RKO (cell line): ENCODE results near the gene BHLHE40.

Experiments
- DNase-seq: peaks from one replicate; pipeline ENCODE4 v3.0.0-alpha.2; 2016; ENCODE audit warnings: low spot score

Gene BHLHE40

DNA sequence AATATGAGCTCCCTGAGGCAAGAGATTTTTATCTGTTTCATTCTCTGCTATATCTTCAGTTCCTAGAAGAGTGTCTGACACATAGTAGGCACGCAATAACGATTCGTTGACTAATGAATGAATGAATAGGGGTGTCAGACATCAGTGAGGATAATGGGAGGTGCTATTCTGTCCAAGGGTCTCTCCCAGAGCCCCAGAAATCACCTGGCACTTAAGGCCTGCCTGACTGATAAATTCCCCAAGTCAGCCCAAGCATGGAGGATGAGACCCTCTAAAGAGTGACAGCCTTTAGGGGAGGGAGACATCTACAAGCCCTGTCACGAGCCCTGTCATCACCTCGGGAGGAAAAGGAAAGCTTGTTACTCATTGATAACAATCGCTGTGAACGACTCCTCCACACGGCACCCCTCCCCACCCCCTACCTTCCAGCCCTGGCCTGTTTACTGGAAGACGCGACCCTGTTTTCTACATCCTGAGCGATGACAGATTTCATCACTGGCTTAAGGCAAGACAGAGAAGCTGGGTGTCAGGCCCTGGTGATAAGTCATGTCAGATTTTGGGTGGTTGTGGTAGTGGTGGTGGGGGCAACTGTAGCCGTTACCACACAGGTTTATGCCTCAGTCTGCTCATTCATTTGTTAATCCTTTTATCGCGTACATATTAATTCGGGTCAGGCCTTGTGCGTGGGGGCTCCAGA, 23.1 kb downstream of the BHLHE40 start:
- DNase-seq, result no peak

DNA sequence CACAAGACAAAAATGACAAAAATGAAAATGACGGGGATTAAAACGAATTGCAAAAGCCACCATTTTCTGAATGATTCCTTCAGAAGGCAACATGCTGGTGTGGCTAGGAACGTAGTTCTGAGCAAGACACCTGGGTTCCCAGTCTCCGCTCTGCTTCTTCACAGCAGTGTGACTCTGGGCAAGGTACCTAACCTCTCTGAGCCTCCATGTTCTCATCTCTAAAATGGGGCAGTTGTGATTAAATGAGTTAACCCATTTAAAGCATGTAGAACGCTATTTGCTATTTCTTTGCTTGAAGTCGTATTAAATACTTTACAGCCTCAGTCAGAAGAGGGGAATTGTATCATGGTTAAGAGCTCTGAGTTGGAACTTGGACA, 23.6 kb downstream of the BHLHE40 start:
- no peak for DNase-seq

DNA sequence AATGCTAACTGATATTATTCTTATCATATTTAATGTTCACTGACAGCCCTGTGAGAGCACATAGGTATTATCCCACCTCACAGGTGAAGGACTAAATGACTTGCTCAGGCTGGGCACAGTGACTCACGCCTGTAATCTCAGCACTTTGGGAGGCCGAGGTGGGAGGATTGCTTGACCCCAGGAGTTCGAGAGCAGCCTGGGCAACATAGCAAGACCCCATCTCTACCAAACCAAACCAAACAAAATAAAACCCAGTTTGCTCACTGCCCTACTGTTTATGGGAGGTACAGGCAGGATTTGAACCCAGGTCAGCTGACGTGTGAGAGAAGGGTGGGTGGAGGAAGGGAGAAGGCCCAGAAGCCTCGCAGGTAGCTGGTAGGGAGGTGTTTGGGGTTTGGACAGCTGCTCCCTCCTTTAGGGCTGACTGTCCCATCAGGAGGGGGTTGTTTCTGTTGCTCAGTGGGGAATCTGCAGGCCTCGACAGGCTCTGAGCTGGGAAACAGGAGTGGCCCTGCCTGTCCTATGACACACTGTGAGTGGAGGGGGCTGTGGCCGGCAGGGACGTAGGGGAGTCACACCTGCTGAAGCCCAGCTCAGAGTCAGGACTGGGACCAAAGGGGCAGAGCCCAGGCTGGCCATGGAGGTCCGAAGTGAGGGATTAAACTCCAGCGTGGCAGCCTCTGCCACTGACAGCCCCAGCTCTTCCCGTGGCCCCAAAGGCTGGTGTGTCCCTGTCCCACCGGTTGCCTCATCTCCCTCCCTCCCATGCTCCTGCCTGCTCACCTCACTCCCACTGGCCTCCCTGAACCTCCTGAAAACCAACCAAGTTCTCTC, 25.3 kb downstream of the BHLHE40 start:
- DNase-seq, result no peak

DNA sequence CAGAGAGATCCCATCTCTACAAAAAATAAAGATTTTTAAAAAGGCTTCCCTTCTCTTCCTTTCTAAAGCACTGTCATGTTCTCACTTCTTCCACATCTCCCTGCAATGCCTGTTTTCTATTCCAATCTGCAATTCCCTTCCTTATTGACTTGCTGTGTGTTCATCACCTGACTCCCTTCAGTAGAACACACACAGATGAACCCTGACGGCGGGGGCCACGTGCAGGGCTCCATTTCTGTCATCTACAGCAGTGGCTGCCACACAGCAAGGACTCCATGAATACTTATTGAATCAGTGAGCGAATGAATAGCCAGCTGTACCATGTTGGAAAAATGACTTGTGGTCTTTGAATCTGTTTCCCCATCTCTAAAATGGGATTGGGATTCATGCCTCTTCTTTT, 26.1 kb downstream of the BHLHE40 start:
- DNase-seq, result no peak

DNA sequence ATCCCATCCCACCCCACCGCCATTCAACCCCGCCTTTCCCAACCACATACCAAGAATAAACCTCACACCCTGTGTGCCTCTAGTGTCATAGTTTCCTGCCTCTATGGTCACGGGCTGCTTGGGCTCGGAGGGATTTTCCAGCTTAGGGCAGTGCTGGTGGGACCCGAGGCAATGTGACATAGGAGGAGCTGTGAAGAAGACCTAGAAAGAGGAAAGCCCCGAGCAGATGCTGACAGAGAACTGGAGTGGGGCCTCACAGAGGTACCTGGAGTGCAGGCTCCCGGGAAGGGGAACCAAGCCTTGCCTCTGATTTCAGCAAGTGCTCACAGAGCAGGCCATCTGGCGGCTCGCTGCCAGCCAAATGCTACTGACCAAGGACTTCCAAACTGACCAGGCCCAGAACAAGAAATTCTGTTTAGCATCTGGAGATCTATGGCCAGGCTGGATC, 27.5 kb downstream of the BHLHE40 start:
- no peak for DNase-seq

DNA sequence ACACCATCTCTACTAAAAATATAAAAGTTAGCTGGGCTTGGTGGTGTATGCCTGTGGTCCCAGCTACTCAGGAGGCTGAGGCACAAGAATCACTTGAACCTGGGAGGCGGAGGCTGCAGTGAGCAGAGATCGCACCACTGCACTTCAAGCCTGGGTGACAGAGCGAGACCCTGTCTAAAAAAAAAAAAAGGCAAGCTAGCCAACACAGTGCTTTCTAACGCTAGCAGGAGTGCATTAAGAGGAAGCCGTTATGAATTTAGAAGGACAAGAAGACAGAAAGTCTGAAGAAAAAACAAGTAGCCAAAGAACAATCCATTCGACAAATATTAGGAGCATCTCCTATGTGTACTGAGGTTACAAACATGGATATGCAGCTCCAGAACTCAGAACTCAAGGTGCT, 28.6 kb downstream of the BHLHE40 start:
- no peak for DNase-seq

DNA sequence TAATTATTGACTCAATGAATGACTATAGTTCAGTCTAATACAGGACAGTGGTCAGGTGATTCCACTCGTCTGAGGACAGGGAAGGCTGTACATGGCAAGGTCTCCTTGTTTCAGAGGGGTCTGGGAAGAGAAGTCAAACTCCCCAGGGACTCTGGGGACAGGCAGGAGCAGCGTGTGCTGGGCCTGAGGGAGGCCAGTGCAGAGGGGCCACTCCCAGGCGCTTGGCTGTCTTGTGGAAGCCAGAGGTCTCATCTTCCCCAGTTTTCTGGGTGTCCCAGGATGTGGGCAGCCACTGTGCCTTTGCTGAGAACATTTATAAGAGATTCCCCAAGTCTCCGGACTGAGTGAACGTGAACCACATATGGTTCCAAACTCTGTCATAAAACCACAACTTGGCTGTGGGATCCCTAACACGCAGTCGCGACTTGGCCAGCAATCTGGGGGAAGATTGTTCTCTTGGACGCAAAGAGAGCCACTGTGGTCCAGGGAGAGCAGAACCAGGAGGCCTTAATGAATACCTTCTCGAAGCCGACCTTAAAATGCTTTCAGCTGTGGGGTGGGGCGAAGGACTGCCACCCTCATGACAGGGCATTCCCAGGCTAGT, 30.4 kb downstream of the BHLHE40 start:
- no peak for DNase-seq

DNA sequence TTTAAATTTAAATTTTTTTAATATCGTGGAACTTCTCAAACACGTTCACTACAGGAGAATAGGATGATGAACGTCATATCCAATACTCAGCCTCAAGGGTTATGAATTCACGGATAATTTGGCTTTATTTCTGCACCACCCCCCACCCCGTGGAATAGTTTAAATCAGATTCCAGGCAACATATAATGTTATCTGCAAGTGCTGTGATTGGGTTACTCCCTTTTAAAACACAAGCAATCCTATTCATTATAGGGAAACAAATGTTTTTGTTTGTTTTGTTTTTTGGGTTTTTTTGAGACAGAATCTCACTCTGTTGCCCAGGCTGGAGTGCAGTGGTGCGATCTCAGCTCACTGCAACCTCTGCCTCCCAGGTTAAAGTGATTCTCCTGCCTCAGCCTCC, 30.9 kb downstream of the BHLHE40 start:
- no peak for DNase-seq

DNA sequence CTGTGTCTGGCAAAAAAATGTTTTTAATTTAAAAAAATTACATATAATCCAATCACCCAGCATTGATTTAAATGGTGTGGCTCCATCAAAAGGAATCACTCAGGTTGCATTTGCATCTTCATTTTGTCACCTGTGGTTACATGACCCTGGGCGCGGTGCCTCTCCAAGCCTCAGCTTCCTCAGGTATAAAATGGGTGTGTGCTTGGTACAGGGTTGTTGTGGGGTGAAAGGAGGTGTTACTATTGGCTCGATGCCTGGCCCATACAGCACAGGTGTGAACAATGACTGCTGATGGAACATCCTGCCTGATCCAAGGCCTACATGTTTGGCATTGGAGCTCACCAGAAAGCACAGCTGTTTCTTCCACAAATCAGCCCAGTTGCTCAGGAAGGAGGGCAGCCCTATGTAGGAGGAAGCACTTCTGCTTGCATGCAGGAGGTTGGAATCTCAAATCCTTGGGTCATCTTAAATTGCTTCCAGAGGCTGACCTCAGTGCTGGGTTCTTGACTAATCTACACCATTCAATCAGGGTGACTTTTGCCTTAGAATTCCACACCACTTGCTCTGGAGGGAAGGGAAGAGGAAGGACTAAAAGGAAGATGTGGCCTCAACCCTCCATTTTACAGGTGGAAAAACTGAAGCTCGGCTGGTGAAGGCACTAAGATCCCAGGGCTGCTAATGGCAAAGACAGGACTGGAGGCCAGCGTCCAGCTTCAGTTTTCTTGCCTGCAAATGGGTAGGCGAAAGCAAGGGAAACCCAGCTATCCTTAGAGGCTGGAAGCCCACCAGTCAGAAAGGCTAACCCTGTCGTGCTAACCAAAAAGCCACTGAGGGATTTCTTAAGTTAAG, 31.7 kb downstream of the BHLHE40 start:
- no peak for DNase-seq

DNA sequence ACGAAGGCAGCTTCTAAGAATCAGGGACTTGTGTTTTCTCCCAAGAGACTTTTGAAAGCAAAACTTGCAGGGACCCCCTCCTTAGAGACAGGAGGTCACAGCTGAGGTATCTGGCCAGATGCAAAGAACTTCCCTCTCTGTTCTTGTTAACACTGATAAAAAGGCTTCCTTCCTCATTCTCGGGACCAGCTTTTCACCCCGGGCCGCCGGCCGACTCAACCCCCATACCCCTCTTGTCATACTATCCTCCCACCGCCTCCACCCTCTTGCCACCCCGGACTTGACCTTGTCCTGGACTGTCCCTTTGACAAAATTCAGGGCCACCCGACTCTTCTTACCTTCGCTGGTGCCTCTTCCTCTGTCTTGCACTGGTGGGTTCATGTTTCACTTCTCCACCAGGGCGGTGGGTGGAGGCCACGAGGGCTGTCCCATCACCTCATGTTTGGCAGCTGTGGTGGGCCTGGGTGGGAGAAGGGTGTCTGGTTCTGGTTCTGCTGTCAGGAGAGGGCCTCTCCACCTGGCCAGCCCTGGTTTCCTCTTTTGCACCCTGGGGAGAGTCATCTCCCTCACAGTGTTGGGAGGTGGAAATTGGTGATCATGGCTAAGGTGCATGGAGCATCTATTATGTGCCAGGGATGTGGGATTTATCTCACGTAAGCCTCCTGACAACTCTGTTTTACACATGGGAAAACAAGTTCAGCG, 32.5 kb downstream of the BHLHE40 start:
- DNase-seq, result no peak

DNA sequence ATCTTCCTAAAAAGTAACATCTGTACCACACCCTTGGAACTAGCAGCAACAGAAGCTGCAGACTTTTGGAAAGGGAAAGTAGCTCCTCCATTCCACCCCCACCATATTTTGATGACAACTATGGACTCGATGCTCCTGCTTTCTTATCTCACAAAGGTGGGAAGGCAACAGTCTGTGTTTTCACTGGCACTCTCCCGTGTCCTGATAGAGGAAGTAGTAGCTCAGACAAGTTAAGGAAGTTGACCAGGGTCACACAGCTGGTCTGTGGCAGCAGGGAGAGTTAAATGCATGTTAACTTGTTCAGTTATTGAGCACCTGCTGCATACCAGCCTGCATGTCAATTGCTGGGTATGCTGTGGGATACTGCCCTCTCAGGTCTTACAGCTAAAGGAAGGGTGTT, 33.1 kb downstream of the BHLHE40 start:
- DNase-seq, result no peak

DNA sequence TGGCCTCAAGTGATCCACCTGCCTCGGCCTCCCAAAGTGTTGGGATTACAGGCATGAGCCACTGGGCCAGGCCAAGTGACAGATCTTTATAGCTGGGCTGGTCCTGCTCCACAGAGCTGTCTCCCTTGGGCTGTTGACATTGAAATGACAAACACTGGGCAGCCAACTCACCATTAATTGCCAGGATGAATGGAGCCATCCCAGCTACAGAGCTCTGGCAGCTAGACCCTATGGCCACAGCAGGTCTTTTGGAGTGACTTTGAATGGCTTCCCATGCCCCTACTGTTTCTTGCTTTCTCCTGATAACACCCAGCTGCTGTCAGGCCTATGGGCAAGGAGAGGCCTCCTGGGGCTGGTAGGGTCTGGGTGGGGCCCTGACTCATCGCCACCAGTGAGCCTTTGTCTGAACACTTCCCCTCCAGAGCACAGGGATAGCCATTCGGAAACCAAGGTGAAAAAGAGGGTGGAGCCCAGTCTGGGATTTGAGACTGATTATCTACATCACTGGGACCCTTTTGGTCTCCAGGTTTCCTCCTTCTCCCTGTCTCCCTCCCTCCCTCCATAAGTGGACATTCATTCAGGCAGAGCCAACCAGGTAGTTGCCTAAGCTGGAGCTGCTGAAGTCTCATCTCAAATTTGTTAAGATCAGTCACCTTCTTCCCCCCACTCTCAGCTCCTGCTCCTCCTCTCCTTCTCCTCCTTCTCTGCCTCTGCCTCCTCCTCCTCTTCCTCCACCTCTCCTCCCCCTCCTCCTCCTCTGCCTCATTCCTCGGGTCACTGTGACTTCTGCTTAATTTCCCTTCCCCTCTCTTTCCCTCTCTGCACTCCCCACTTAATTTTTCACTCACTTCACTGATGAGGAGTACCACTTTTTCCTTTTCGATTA, 34.0 kb downstream of the BHLHE40 start:
- no peak for DNase-seq

DNA sequence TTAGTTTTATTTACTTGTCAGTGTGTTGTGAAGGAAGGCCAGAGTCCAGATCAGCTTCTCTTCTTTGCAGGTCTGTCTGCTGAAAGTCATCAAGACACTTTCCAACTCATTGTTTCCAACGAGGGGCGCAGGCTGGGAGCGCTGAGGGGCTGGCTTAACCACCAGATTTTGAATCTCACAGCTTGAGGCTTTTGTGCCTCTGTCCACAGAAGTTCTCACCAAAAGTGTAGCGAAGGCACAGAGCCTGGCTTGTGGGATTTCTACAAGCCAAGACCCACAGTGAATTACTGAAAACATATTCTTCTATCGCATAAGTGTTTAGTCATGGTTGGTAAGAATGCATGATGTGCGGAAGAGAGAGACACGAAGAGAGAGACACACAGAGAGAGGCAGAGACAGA, 35.2 kb downstream of the BHLHE40 start:
- DNase-seq, result no peak

DNA sequence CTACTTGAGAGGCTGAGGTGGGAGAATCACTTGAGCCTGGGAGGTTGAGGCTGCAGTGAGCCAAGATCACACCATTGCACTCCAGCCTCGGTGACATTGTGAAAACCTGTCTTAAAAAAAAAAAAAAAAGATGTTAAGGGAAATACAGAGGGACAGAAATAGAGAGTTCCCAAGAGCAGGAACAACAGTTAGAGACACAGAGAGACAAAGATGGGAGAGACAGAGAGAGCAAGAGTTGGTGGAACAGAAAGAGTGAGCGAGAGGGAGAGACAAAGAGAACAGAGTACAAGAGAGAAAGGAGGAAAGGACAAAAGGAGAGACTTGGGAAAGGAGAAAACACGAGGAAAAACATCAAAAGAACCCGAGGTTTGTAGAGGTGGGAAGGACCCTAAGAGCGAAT, 35.8 kb downstream of the BHLHE40 start:
- no peak for DNase-seq

DNA sequence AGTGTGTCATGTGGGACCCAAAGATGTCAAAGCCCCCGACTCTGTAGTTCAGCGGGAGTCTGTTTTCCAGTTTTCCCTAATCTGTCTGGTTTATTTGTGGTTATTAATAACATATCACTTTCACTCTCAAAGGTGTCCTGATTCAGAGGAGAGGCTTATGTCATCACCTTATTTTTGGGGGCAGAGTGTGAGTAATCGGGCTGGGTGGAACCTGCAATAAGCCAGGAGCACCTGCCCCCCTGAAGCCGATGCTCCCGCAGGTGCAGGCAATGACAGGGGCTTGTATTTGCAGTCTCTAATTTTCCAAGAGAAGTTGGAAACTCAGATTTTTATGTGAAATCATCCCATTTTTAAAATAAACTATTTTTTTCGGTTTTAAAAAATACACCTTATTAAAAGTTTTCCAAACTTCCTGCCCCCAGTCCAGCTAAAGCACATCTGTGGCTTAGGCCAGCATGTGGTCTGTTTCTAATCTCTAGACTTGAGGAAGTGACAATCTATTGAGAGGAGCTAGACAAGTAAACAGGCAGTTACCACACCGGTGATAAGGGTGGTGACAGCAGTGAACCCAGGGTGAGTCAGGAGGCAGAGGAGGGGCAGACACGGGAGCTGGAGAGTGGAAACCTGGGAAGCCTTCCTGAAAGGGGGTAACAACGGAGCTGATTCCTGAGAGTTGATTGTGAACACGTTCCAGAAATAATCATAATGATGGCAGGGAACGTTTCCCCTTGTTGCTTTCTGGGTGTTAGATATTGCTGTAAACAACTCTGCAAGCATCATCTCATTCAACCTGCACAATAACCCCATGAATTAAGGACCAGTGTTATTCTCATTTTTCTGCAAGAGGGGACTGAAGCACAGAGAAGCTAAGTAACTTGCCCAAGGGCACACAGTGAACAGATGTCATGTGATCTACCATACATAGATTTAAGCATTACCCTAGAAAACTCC, 37.2 kb downstream of the BHLHE40 start:
- DNase-seq, result peak; percentile 87

DNA sequence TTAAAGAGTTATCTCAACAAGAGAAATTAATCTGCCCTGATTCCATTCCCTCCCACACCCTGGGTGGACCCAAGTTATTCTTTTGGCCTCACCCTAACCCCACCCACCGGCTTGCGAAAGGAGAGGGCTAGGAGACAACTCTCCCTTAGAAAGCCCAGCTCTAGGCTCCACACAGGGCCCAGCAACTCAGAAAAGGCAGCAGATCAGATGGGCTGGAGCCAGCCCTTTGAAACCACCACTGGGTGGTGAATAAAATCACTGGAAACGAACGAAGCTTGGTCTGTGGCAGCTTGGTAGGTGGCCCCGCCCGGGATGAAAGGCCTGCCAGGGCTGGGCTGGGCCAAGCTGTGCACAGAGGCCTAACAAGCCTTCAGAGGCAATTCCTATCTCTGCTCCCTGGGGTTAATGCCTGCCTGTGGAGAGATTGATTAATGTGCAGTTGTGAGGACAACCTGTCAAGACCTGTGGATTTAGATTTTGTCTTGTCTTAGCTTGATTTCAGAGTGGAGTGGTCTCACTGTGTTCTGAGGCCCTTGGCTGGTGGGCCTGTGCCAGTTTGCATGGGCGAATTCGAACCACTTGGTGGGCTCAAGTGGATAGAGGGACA, 38.8 kb downstream of the BHLHE40 start:
- DNase-seq, result no peak

DNA sequence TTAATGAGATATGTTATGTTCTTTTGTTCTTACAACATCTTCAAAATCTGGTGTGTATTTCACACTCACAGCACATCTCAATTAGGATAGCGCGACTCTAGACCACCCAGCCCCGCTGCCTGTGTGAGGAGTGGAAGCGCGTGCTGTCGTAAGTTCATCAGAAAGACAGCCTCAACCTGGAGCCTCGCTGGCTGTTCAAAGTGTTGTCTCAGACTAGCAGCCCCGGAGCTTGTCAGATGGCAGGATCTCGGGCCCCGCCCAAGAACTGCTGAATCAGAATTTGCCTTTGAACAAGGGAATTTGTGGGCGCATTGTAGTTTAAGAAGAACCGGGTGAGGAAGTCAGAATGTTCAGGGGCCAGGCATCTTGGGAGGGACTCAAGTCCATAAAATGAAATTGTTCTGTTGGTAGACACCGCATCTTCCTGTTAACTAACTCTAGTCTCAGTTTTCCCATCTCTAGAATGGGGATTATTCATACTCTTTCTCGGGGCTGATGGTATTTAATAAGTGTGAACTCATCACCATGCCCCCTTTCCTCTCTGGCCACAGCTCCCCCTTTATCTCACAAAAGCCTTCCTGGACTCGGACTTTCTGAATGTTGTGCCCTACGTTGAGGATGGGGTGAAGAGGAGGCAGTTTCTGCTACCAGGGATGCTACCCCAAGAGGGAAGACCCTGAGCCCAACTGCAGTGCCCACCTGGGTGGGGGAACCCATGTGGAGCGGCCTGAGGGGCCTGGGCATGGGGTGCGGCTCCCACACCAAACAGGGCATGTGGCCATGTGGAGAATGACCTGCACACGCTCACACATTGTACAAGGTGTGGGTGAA, 40.4 kb downstream of the BHLHE40 start:
- no peak for DNase-seq

DNA sequence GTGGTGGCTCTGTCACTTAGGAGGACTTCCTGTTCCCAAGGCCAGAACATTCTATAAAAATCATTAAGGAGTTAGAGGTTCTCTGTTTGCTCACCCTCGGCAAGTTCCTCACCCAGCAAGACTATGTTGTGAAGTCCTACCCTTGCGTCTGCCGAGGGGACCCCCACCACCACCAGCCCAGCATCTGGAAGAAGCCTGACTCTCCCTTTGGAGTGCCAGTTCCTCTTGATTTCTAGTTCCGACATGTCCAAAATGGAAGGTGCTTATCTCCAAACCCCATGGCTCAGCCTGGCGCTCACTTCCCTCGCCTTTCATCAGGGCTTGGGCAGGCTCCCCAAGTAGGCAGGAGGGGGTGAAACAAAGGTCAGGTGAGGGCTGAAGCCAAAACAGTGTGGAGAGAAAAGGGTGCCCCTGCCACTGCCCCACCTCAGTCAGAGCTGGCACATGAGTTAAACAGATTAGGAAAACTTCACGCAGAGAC, 41.0 kb downstream of the BHLHE40 start:
- no peak for DNase-seq
